ENCODE data around the gene NRXN3. TPM values are rescaled to one million over a fixed set of nuclear protein-coding genes. Genes with fewer than 3 reads are reported as not detected.
A peak's percentile ranks its signal among the peaks of the same experiment; 100 is the strongest.

The NRXN3 gene
- total and polyA plus RNA-seq, 2 donors (not counting 1 experiment from before 2014, with no cell fraction given): 0.83 to 34.6 TPM

DNA sequence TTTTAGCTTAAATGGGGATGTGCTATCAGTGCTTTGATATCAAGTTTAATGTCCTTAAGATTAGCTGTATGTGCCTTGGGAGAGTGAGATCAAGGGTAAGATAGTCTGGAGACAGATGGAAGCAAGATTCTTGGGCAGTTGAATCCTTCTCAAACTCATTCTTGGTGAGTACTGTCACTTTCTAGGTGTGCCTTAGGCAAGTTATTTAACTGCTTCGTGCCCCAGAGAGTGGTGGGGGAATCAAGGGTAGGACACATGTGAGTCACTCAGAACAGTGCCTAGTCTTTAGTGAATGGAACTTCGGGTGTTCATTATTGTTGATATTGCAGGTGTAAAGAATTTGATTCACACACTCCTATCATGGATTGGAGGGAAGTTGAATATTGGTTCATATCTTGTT lies 1237.4 kb downstream of the NRXN3 start:
- Histone ChIP-seq H3K4me1 (ENCODE audit: control insufficient read depth, extremely low read depth, insufficient read depth, low read length) (no peaks in the 10 kb centered on the region), H3K36me3 (ENCODE audit: control insufficient read depth, insufficient read depth, low read length) (no peaks in the 10 kb centered on the region), H3K79me2 (ENCODE audit: control insufficient read depth, insufficient read depth, low read length) (no peaks in the 10 kb centered on the region), H2AFZ (ENCODE audit: low read length) (no peak overlapping the region), H3K9me3 (ENCODE audit: control insufficient read depth, insufficient read depth, low read depth, low read length) (no peaks in the 10 kb centered on the region), H3K27me3 (ENCODE audit: control insufficient read depth, insufficient read depth, low read length) (no peaks in the 10 kb centered on the region), H3K9ac (ENCODE audit: insufficient read depth, low read length) (no peak overlapping the region), H3K4me3 (replicated peaks in 1 of 4; ENCODE audit: control extremely low read depth in 1 of 4, insufficient read depth in 1 of 4, low read depth in 3 of 4, low read length in 4 of 4) (no peak overlapping the region), H3K4me2 (ENCODE audit: extremely low read depth, insufficient read depth, low read length) (no peak overlapping the region), H3K27ac (ENCODE audit: insufficient read depth, low read length) (no peak overlapping the region), H4K20me1 (ENCODE audit: control insufficient read depth, extremely low read depth, insufficient read depth, low read length) (no peaks in the 10 kb centered on the region)
- DNase-seq (ENCODE audit: low read depth in 2 of 2): no peak
- TF ChIP-seq EZH2 (IDR thresholded peaks at IDR 0.05; ENCODE audit: low read length, missing control alignments): no peak
- TF ChIP-seq, protein P1, sequence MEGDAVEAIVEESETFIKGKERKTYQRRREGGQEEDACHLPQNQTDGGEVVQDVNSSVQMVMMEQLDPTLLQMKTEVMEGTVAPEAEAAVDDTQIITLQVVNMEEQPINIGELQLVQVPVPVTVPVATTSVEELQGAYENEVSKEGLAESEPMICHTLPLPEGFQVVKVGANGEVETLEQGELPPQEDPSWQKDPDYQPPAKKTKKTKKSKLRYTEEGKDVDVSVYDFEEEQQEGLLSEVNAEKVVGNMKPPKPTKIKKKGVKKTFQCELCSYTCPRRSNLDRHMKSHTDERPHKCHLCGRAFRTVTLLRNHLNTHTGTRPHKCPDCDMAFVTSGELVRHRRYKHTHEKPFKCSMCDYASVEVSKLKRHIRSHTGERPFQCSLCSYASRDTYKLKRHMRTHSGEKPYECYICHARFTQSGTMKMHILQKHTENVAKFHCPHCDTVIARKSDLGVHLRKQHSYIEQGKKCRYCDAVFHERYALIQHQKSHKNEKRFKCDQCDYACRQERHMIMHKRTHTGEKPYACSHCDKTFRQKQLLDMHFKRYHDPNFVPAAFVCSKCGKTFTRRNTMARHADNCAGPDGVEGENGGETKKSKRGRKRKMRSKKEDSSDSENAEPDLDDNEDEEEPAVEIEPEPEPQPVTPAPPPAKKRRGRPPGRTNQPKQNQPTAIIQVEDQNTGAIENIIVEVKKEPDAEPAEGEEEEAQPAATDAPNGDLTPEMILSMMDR (conservative IDR thresholded peaks at IDR 0.05 in 1 of 2, IDR thresholded peaks at IDR 0.05 in 1 of 2; ENCODE audit: low read depth in 1 of 2, low read length in 2 of 2): no peak

- Histone ChIP-seq H3K4me2 (ENCODE audit: extremely low read depth, insufficient read depth, low read length) (no peak overlapping the region), H3K4me1 (ENCODE audit: control insufficient read depth, extremely low read depth, insufficient read depth, low read length) (no peaks in the 10 kb centered on the region), H3K4me3 (replicated peaks in 1 of 4; ENCODE audit: control extremely low read depth in 1 of 4, insufficient read depth in 1 of 4, low read depth in 3 of 4, low read length in 4 of 4) (no peak overlapping the region), H4K20me1 (ENCODE audit: control insufficient read depth, extremely low read depth, insufficient read depth, low read length) (no peaks in the 10 kb centered on the region), H3K36me3 (ENCODE audit: control insufficient read depth, insufficient read depth, low read length) (no peaks in the 10 kb centered on the region), H3K79me2 (ENCODE audit: control insufficient read depth, insufficient read depth, low read length) (no peaks in the 10 kb centered on the region), H3K27me3 (ENCODE audit: control insufficient read depth, insufficient read depth, low read length) (no peaks in the 10 kb centered on the region), H2AFZ (ENCODE audit: low read length) (no peak overlapping the region), H3K9ac (ENCODE audit: insufficient read depth, low read length) (no peak overlapping the region), H3K27ac (ENCODE audit: insufficient read depth, low read length) (no peak overlapping the region), H3K9me3 (ENCODE audit: control insufficient read depth, insufficient read depth, low read depth, low read length) (no peaks in the 10 kb centered on the region)
- TF ChIP-seq EZH2 (IDR thresholded peaks at IDR 0.05; ENCODE audit: low read length, missing control alignments): no peak
- TF ChIP-seq, protein P1 (conservative IDR thresholded peaks at IDR 0.05 in 1 of 2, IDR thresholded peaks at IDR 0.05 in 1 of 2; ENCODE audit: low read depth in 1 of 2, low read length in 2 of 2): peak in 1 of 2 donors; percentile 12
- no peak for DNase-seq (ENCODE audit: low read depth in 2 of 2)
Observed at GRCh38 chr14:79408696-79409095, 1238.5 kb downstream of the NRXN3 start.

DNA sequence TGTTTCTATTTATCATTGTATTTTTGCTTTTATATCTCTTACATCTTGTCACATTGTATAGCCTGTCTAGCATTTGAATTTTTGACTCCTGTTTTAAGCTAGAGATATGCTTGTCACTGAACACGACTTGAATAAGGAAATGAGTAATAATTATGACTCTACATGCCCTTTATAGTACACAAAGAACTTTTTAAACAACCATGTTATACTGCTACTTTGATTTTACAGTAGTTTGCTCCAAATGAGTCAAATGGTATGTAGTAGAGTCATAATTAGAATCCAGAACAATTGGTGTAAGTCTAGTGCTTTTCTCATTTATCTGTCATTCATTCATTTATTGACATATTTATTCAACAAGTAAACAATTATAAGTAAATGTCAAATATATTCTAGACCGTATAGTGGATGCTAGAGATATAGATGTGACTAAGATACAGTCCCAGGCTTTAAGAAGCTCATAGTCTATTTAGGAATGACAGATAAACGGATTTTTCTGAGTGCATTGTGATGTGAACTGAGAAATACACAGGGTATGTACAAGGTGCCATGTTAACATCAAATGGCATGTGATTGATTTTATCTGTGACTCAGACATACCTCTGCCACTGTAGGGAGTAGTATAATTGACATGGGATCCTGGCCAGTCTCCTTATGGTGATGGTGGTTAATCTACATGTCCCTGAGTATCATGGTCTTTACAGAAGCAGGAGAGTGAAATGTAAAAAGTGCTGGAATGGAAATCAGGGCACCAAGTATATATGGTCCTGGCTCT lies 1241.4 kb downstream of the NRXN3 start:
- no peaks in the 10 kb centered on the region for H3K9me3 ChIP-seq (ENCODE audit: control insufficient read depth, insufficient read depth, low read depth, low read length)
- no peak overlapping the region for H3K27ac ChIP-seq (ENCODE audit: insufficient read depth, low read length)
- no peaks in the 10 kb centered on the region for H4K20me1 ChIP-seq (ENCODE audit: control insufficient read depth, extremely low read depth, insufficient read depth, low read length)
- no peaks in the 10 kb centered on the region for H3K79me2 ChIP-seq (ENCODE audit: control insufficient read depth, insufficient read depth, low read length)
- H3K4me3 ChIP-seq (replicated peaks in 1 of 4; ENCODE audit: control extremely low read depth in 1 of 4, insufficient read depth in 1 of 4, low read depth in 3 of 4, low read length in 4 of 4): no peak overlapping the region
- H3K4me1 ChIP-seq (ENCODE audit: control insufficient read depth, extremely low read depth, insufficient read depth, low read length): no peaks in the 10 kb centered on the region
- no peaks in the 10 kb centered on the region for H3K36me3 ChIP-seq (ENCODE audit: control insufficient read depth, insufficient read depth, low read length)
- no peak overlapping the region for H2AFZ ChIP-seq (ENCODE audit: low read length)
- peak in 1 of 2 donors; percentile 41 for DNase-seq (ENCODE audit: low read depth in 2 of 2)
- H3K9ac ChIP-seq (ENCODE audit: insufficient read depth, low read length): no peak overlapping the region
- H3K27me3 ChIP-seq (ENCODE audit: control insufficient read depth, insufficient read depth, low read length): no peaks in the 10 kb centered on the region
- no peak overlapping the region for H3K4me2 ChIP-seq (ENCODE audit: extremely low read depth, insufficient read depth, low read length)
- TF ChIP-seq, protein P1 (conservative IDR thresholded peaks at IDR 0.05 in 1 of 2, IDR thresholded peaks at IDR 0.05 in 1 of 2; ENCODE audit: low read depth in 1 of 2, low read length in 2 of 2): no peak
- TF ChIP-seq EZH2 (IDR thresholded peaks at IDR 0.05; ENCODE audit: low read length, missing control alignments): no peak

Measured in fibroblast of lung (primary cell).